Small intestine (tissue), 7 donors: ENCODE data around the gene MARK1. TPM values are rescaled to one million over a fixed set of nuclear protein-coding genes. Genes with fewer than 3 reads are reported as not detected.
A peak's percentile ranks its signal among the peaks of the same experiment; 100 is the strongest.

ENCODE experiments used
- DNase-seq, 2 donors: peaks; one replicate each; pipeline versions ENCODE4 v3.0.0 to v3.0.0-alpha.2; 2013
- FAIRE-seq: peaks from 2 replicates; lab custom pipeline; 2012; peaks lifted over from hg19 to GRCh38; lab: Jason Lieb, UNC
- H3K27ac ChIP-seq, 3 donors: one replicate each; pipeline ENCODE4 v1.5.1; 2013; ENCODE audit warnings: low read length in 2 of 3, mild to moderate bottlenecking in 2 of 3, control low read depth in 1 of 3, inconsistent platforms in 1 of 3, low read depth in 1 of 3, moderate library complexity in 1 of 3
- H3K27me3 ChIP-seq, 3 donors: one replicate each; pipeline ENCODE4 v1.6.1; 2013; ENCODE audit warnings: low read length in 3 of 3, inconsistent platforms in 1 of 3; ENCODE audit not compliant: control insufficient read depth in 3 of 3, insufficient read depth in 3 of 3
- H3K36me3 ChIP-seq, 3 donors: one replicate each; pipeline ENCODE4 v1.6.1; 2013; ENCODE audit warnings: low read length in 3 of 3, inconsistent platforms in 1 of 3, low read depth in 1 of 3, mild to moderate bottlenecking in 1 of 3, moderate library complexity in 1 of 3; ENCODE audit not compliant: control insufficient read depth in 3 of 3, insufficient read depth in 2 of 3
- H3K4me1 ChIP-seq, 3 donors: one replicate each; pipeline ENCODE4 v1.6.1; 2013; ENCODE audit warnings: low read length in 2 of 3, inconsistent platforms in 1 of 3, low read depth in 1 of 3, mild to moderate bottlenecking in 1 of 3, moderate library complexity in 1 of 3; ENCODE audit not compliant: control insufficient read depth in 3 of 3, insufficient read depth in 2 of 3
- H3K4me3 ChIP-seq, 3 donors: one replicate each; pipeline ENCODE4 v1.5.1; 2013; ENCODE audit warnings: low read length in 3 of 3, control low read depth in 1 of 3, inconsistent platforms in 1 of 3, low read depth in 1 of 3, mild to moderate bottlenecking in 1 of 3, moderate library complexity in 1 of 3
- H3K9me3 ChIP-seq, 2 donors: one replicate each; pipeline ENCODE4 v1.6.1; 2013; ENCODE audit warnings: low read depth in 1 of 2, low read length in 1 of 2; ENCODE audit not compliant: control insufficient read depth in 2 of 2, insufficient read depth in 1 of 2
- WGBS, 3 donors: extraction: QIAGEN DNeasy Blood & Tissue Kit; methylation state at CpG; one replicate each; pipeline ENCODE4 v1.1.7; 2013; 5-methylcytosine and 5-hydroxymethylcytosine counted together
- polyA plus RNA-seq, 4 donors: library from polyadenylated mRNA; stranded (reverse) in 3 of 4; unstranded in 1 of 4; fragments of 200-250 nt in 3 of 4; fragments of 120-200 nt in 1 of 4; gene quantifications; one replicate each; pipeline versions ENCODE4 v1.2.1 to v1.2.3, GENCODE V29; 2013
- donor health status: healthy with polysubstance abuse.
- donor health status: control.
- donor health status: control.
- donor health status: Bipolar disorder and iron deficiency.
- donor health status: healthy.

The MARK1 gene
- polyA plus RNA-seq, 4 donors: under 0.01 to 2.1 (median 1.0) TPM

- H3K4me1 ChIP-seq: peaks cover 0 to 2% (median 2%) of the 10 kb centered on the region in 3 donors
- FAIRE-seq (no peak), DNase-seq (no peak)
- no peak overlapping the region for H3K4me3 ChIP-seq
- peaks cover 0 to 45% (median 9%) of the 10 kb centered on the region in 3 donors for H3K36me3 ChIP-seq
- H3K27me3 ChIP-seq: no peaks in the 10 kb centered on the region
- no peaks in the 10 kb centered on the region for H3K9me3 ChIP-seq
- no peak overlapping the region for H3K27ac ChIP-seq
- WGBS, 3 donors: 74 to 92% (median 89%) methylated on average over 6 of the region's 6 CpGs
These were observed 169.4 kb downstream of the MARK1 start for GRCh38 chr1:220697326-220697725.

- FAIRE-seq (no peak), DNase-seq (no peak)
- no peak overlapping the region for H3K27ac ChIP-seq
- H3K36me3 ChIP-seq: peaks cover 0 to 42% (median 9%) of the 10 kb centered on the region in 3 donors
- H3K4me3 ChIP-seq: no peak overlapping the region
- 60 to 70% (median 64%) methylated on average over 5 of the region's 5 CpGs for WGBS, 3 donors
- H3K9me3 ChIP-seq: no peaks in the 10 kb centered on the region
- H3K27me3 ChIP-seq: peaks cover 0 to 2% (median 0%) of the 10 kb centered on the region in 3 donors
- H3K4me1 ChIP-seq: peaks cover 0 to 2% (median 0%) of the 10 kb centered on the region in 3 donors
These were observed 170.7 kb downstream of the MARK1 start for GRCh38 chr1:220698607-220699016.

- WGBS, 3 donors: 81 to 87% (median 82%) methylated on average over 3 of the region's 3 CpGs
- Histone ChIP-seq H3K36me3 (peaks cover 0 to 42% (median 9%) of the 10 kb centered on the region in 3 donors), H3K27ac (no peak overlapping the region), H3K4me1 (peaks cover 0 to 2% (median 0%) of the 10 kb centered on the region in 3 donors), H3K4me3 (no peak overlapping the region), H3K27me3 (peaks cover 0 to 2% (median 0%) of the 10 kb centered on the region in 3 donors), H3K9me3 (no peaks in the 10 kb centered on the region)
- FAIRE-seq: no peak
- no peak for DNase-seq
These were observed 171.1 kb downstream of the MARK1 start for GRCh38 chr1:220699044-220699443.

- Histone ChIP-seq H3K9me3 (no peaks in the 10 kb centered on the region), H3K36me3 (peaks cover 0 to 37% (median 9%) of the 10 kb centered on the region in 3 donors), H3K27ac (no peak overlapping the region), H3K4me3 (no peak overlapping the region), H3K4me1 (peaks cover 2 to 10% (median 7%) of the 10 kb centered on the region in 3 donors), H3K27me3 (peaks cover 0 to 2% (median 0%) of the 10 kb centered on the region in 3 donors)
- FAIRE-seq (no peak), DNase-seq (peak in 1 of 2 donors; percentile 43)
- WGBS, 3 donors: 11 to 37% (median 37%) methylated on average over 2 of the region's 2 CpGs
These were observed 172.7 kb downstream of the MARK1 start for GRCh38 chr1:220700556-220701179.

GRCh38 chr1:220701974-220702373, 174.0 kb downstream of the MARK1 start:
- DNase-seq: no peak
- Histone ChIP-seq H3K36me3 (peaks cover 0 to 29% (median 4%) of the 10 kb centered on the region in 3 donors), H3K27me3 (peaks cover 0 to 2% (median 0%) of the 10 kb centered on the region in 3 donors), H3K4me1 (peaks cover 2 to 19% (median 7%) of the 10 kb centered on the region in 3 donors), H3K9me3 (no peaks in the 10 kb centered on the region), H3K4me3 (no peak overlapping the region), H3K27ac (no peak overlapping the region)
- 44 to 58% (median 55%) methylated on average over 6 of the region's 6 CpGs for WGBS, 3 donors
- no peak for FAIRE-seq

GRCh38 chr1:220702733-220703270, 174.9 kb downstream of the MARK1 start:
- peaks cover 0 to 21% (median 0%) of the 10 kb centered on the region in 3 donors for H3K36me3 ChIP-seq
- 33 to 51% (median 38%) methylated on average over 5 of the region's 5 CpGs for WGBS, 3 donors
- H3K4me1 ChIP-seq: peaks cover 2 to 20% (median 10%) of the 10 kb centered on the region in 3 donors
- FAIRE-seq: no peak
- DNase-seq: no peak
- no peak overlapping the region for H3K27ac ChIP-seq
- peaks cover 0 to 2% (median 0%) of the 10 kb centered on the region in 3 donors for H3K27me3 ChIP-seq
- H3K9me3 ChIP-seq: peaks cover 0 to 1% of the 10 kb centered on the region in 2 donors
- H3K4me3 ChIP-seq: no peak overlapping the region

GRCh38 chr1:220703305-220703704, 175.4 kb downstream of the MARK1 start:
- DNase-seq (no peak), FAIRE-seq (no peak)
- H3K27me3 ChIP-seq: peaks cover 0 to 2% (median 0%) of the 10 kb centered on the region in 3 donors
- no peak overlapping the region for H3K27ac ChIP-seq
- peaks cover 0 to 5% of the 10 kb centered on the region in 2 donors for H3K9me3 ChIP-seq
- H3K4me1 ChIP-seq: peaks cover 2 to 25% (median 12%) of the 10 kb centered on the region in 3 donors
- H3K4me3 ChIP-seq: no peak overlapping the region
- 86 to 89% (median 86%) methylated on average over 4 of the region's 4 CpGs for WGBS, 3 donors
- H3K36me3 ChIP-seq: peaks cover 0 to 17% (median 0%) of the 10 kb centered on the region in 3 donors

GRCh38 chr1:220705782-220706181, 177.8 kb downstream of the MARK1 start:
- Histone ChIP-seq H3K9me3 (peaks cover 0 to 5% of the 10 kb centered on the region in 2 donors), H3K27ac (peak overlapping the region; percentile 44 to 74 (median 57)), H3K4me1 (peaks cover 1 to 37% (median 19%) of the 10 kb centered on the region in 3 donors), H3K4me3 (no peak overlapping the region), H3K27me3 (peaks cover 0 to 2% (median 0%) of the 10 kb centered on the region in 3 donors), H3K36me3 (no peaks in the 10 kb centered on the region)
- no peak for FAIRE-seq
- DNase-seq: peak; percentile 45 to 96
- 21 to 57% (median 29%) methylated on average over 7 of the region's 7 CpGs for WGBS, 3 donors
